Adrenal gland (tissue), 5 donors: ENCODE results near the gene GTF2H1.
A peak's percentile ranks its signal among the peaks of the same experiment; 100 is the strongest.

Source experiments
- CTCF ChIP-seq, 6 experiments: fragments of 450-650 bp in 4 of 6; fragments of 200-600 bp in 2 of 6; sonication (generic) in 1 of 6; IDR thresholded peaks; 1 replicate in 5 of 6; 2 replicates in 1 of 6; pipeline versions ENCODE4 v1.5.1 to v1.8.0; 2016 to 2021; ENCODE audit warnings: antibody characterized with exemption in 6 of 6, mild to moderate bottlenecking in 2 of 6, moderate library complexity in 1 of 6
- POLR2A ChIP-seq, 2 donors: fragments of 450-650 bp; IDR thresholded peaks; one replicate each; pipeline ENCODE4 v1.6.1; 2017; ENCODE audit warnings: antibody characterized with exemption in 2 of 2, mild to moderate bottlenecking in 2 of 2, moderate library complexity in 1 of 2
- donor health status: DM: no; HTN: no; CAD: no.

- TF ChIP-seq CTCF (IDR thresholded peaks at IDR 0.05) (peak in 1 of 6 experiments; percentile 4), POLR2A (IDR thresholded peaks at IDR 0.05) (peak; percentile 70 to 96)
Observed at GRCh38 chr11:18395735-18396504, 73.6 kb downstream of the GTF2H1 start.
